Endodermal cell (in vitro differentiated cells): ENCODE measurements around the gene MYH14. TPM values are rescaled to one million over a fixed set of nuclear protein-coding genes. Genes with fewer than 3 reads are reported as not detected.
A peak's percentile ranks its signal among the peaks of the same experiment; 100 is the strongest.

Source experiments
- DNase-seq: peaks from one replicate; pipeline ENCODE4 v3.0.0-alpha.2; 2017
- H3K27ac ChIP-seq: 2 replicates; pipeline ENCODE4 v1.5.1; 2013; ENCODE audit warnings: mild to moderate bottlenecking, low read depth, low read length, moderate library complexity
- H3K27me3 ChIP-seq: 2 replicates; pipeline ENCODE4 v1.6.1; 2013; ENCODE audit warnings: mild to moderate bottlenecking, low read length, moderate library complexity; ENCODE audit not compliant: insufficient read depth, control insufficient read depth, poor library complexity, severe bottlenecking
- H3K36me3 ChIP-seq: 2 replicates; pipeline ENCODE4 v1.7.0; 2013; ENCODE audit warnings: mild to moderate bottlenecking, low read length, moderate library complexity; ENCODE audit not compliant: control insufficient read depth, insufficient read depth
- H3K4me1 ChIP-seq: one replicate; pipeline ENCODE4 v1.7.0; 2013; ENCODE audit warnings: low read length; ENCODE audit not compliant: control insufficient read depth, insufficient read depth
- H3K4me3 ChIP-seq: 2 replicates; pipeline ENCODE4 v1.5.1; 2013; ENCODE audit warnings: mild to moderate bottlenecking, low read length, moderate library complexity
- H3K9ac ChIP-seq: 2 replicates; pipeline ENCODE4 v1.6.1; 2013; ENCODE audit warnings: mild to moderate bottlenecking, low read length, moderate library complexity; ENCODE audit not compliant: poor library complexity, severe bottlenecking; ENCODE audit errors: extremely low read depth
- H3K9me3 ChIP-seq: 2 replicates; pipeline ENCODE4 v1.6.1; 2013; ENCODE audit warnings: mild to moderate bottlenecking, low read length, moderate library complexity; ENCODE audit not compliant: control insufficient read depth
- H3K27ac Mint-ChIP-seq: 2 replicates; pipeline ENCODE4 v1.8.0; 2020; ENCODE audit warnings: mixed read lengths
- H3K27me3 Mint-ChIP-seq: 2 replicates; pipeline ENCODE4 v1.8.0; 2021; ENCODE audit warnings: mild to moderate bottlenecking, mixed read lengths; ENCODE audit not compliant: insufficient read depth
- H3K36me3 Mint-ChIP-seq: 2 replicates; pipeline ENCODE4 v1.8.0; 2020; ENCODE audit warnings: low read depth, mixed read lengths
- H3K4me1 Mint-ChIP-seq: 2 replicates; pipeline ENCODE4 v1.8.0; 2020; ENCODE audit warnings: mixed read lengths
- H3K4me3 Mint-ChIP-seq: 2 replicates; pipeline ENCODE4 v1.8.0; 2020; ENCODE audit warnings: mild to moderate bottlenecking, moderate library complexity, mixed read lengths
- H3K9me3 Mint-ChIP-seq: 2 replicates; pipeline ENCODE4 v1.8.0; 2020; ENCODE audit warnings: mild to moderate bottlenecking, mixed read lengths
- whole genome bisulfite sequencing, 2 experiments: methylation state at CpG; one replicate each; pipeline versions ENCODE4 v1.1.5 to v1.1.7; 2013; ENCODE audit warnings: missing lambda C conversion rate in 2 of 2, mixed read lengths in 1 of 2; ENCODE audit not compliant: insufficient coverage in 1 of 2, insufficient read length in 1 of 2; 5-methylcytosine and 5-hydroxymethylcytosine counted together
- total RNA-seq, 2 donors: library from RNA; stranded (reverse); fragmentation: NEBNext Ultra II Directional in 1 of 2; extraction: Animal tissue kit (Norgen Biotek cat#: 25700) in 1 of 2; gene quantifications; 2 replicates in 1 of 2; 3 replicates in 1 of 2; pipeline ENCODE4 v1.2.1, GENCODE V29; 2021
- TF ChIP-seq, protein P1 (sequence below): fragments of 200-600 bp; sonication (generic); conservative IDR thresholded peaks from 2 replicates; pipeline ENCODE4 v1.5.0; 2021; ENCODE audit warnings: antibody characterized with exemption, mild to moderate bottlenecking

Gene MYH14
- total RNA-seq, 2 donors from 2014 or later = 12.8 to 16.7 TPM

DNA sequence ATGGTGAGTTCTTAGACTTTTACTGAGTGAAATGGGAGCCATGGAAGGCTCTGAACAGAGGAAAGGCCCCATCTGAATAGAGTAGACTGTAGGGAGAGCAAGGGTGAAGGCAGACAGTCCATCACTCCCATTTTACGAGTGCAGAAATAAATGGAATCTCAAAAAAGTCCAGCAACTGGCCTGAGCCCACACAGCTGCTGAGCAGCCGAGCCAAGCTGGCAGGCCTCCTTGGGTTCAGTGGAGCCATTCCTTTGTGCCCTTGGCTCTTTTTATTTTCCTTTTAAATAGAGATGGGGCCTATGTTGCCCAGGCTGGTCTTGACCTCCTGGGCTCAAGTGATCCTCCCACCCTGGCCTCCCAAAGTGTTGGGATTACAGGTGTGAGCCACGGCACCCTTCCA is 1.0 kb upstream of the MYH14 start:
- Histone ChIP-seq H3K36me3 (no peaks in the 10 kb centered on the region), H3K4me1 (no peaks in the 10 kb centered on the region), H3K9ac (no peak overlapping the region), H3K4me3 (no peak overlapping the region), H3K9me3 (peaks cover 7% of the 10 kb centered on the region), H3K27me3 (peaks cover 21% of the 10 kb centered on the region), H3K27ac (no peak overlapping the region)
- H3K27ac Mint-ChIP-seq = no peak overlapping the region
- H3K9me3 Mint-ChIP-seq = no peaks in the 10 kb centered on the region
- H3K4me3 Mint-ChIP-seq = peak overlapping the region; percentile 57
- peaks cover 44% of the 10 kb centered on the region for H3K27me3 Mint-ChIP-seq
- TF ChIP-seq, protein P1, sequence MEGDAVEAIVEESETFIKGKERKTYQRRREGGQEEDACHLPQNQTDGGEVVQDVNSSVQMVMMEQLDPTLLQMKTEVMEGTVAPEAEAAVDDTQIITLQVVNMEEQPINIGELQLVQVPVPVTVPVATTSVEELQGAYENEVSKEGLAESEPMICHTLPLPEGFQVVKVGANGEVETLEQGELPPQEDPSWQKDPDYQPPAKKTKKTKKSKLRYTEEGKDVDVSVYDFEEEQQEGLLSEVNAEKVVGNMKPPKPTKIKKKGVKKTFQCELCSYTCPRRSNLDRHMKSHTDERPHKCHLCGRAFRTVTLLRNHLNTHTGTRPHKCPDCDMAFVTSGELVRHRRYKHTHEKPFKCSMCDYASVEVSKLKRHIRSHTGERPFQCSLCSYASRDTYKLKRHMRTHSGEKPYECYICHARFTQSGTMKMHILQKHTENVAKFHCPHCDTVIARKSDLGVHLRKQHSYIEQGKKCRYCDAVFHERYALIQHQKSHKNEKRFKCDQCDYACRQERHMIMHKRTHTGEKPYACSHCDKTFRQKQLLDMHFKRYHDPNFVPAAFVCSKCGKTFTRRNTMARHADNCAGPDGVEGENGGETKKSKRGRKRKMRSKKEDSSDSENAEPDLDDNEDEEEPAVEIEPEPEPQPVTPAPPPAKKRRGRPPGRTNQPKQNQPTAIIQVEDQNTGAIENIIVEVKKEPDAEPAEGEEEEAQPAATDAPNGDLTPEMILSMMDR = no peak
- no peak for DNase-seq
- 78 to 87% methylated on average over 2 to 3 of the region's 3 CpGs for WGBS, 2 experiments
- no peaks in the 10 kb centered on the region for H3K36me3 Mint-ChIP-seq
- peaks cover 3% of the 10 kb centered on the region for H3K4me1 Mint-ChIP-seq

DNA sequence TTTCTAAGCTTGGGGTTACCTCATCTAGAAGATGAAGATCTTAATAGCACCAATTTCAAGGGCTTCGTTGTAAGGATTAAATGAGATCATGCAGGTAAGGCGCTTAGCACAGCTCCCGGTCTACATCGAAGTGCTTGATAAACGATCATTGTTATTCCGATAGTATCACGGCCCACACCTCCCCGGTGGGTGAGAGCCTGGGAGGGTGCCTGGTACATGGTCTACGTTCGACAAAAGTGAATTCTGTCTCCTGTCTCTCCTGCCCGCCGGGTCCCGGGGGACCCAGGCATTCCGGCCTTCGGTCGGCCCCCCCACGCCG is 501 bp upstream of the MYH14 start:
- Mint-ChIP-seq H3K4me1 (peaks cover 3% of the 10 kb centered on the region), H3K36me3 (no peaks in the 10 kb centered on the region), H3K27me3 (peaks cover 42% of the 10 kb centered on the region), H3K9me3 (no peaks in the 10 kb centered on the region), H3K27ac (no peak overlapping the region), H3K4me3 (peak overlapping the region; percentile 57)
- Histone ChIP-seq H3K9me3 (peaks cover 7% of the 10 kb centered on the region), H3K4me3 (no peak overlapping the region), H3K4me1 (no peaks in the 10 kb centered on the region), H3K27me3 (peaks cover 21% of the 10 kb centered on the region), H3K9ac (no peak overlapping the region), H3K27ac (no peak overlapping the region), H3K36me3 (no peaks in the 10 kb centered on the region)
- WGBS, 2 experiments = 59 to 81% methylated on average over 12 to 16 of the region's 18 CpGs
- no peak for DNase-seq
- TF ChIP-seq, protein P1 = no peak

DNA sequence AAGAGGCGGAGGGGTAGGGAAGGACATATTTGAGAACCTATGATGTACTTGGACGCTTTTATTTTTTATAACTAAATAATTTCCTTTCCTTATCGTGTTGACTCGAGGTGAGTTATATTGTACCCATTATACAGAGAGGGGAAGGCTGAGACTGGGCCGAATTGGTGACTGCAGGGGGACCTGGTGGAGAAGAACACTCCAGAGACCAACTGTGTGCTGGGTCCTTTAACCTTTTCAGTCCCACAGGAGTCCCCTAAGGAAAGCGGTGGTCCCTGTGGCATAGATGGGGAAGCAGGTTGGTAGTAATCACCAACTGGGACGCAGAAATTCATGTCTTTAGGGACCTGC is 633 bp downstream of the MYH14 start:
- no peak for DNase-seq
- H3K9me3 ChIP-seq = peaks cover 7% of the 10 kb centered on the region
- WGBS, 2 experiments = 74 to 84% methylated on average over 5 to 6 of the region's 7 CpGs
- H3K27me3 Mint-ChIP-seq = peaks cover 42% of the 10 kb centered on the region
- H3K36me3 Mint-ChIP-seq = no peaks in the 10 kb centered on the region
- no peaks in the 10 kb centered on the region for H3K4me1 ChIP-seq
- no peak overlapping the region for H3K27ac Mint-ChIP-seq
- H3K27ac ChIP-seq = no peak overlapping the region
- no peaks in the 10 kb centered on the region for H3K36me3 ChIP-seq
- no peaks in the 10 kb centered on the region for H3K9me3 Mint-ChIP-seq
- no peak overlapping the region for H3K4me3 ChIP-seq
- TF ChIP-seq, protein P1 = no peak
- peaks cover 3% of the 10 kb centered on the region for H3K4me1 Mint-ChIP-seq
- peaks cover 21% of the 10 kb centered on the region for H3K27me3 ChIP-seq
- H3K4me3 Mint-ChIP-seq = peak overlapping the region; percentile 57
- H3K9ac ChIP-seq = no peak overlapping the region
